WTC11 (cell line): ENCODE data around the gene MBP.

Experiments used
- TCF7 ChIP-seq: sonication (generic); formaldehyde crosslinking; IDR thresholded peaks from 2 replicates; pipeline ENCODE4 v1.8.0; 2022; ENCODE audit warnings: mild to moderate bottlenecking, low read depth, missing genetic modification reagents, moderate library complexity
- TF ChIP-seq, protein P1 (sequence below): fragments of 250-450 bp; sonication (Bioruptor Pico); IDR thresholded peaks from 2 replicates; pipeline ENCODE4 v1.9.0; 2021; ENCODE audit warnings: moderate library complexity, mild to moderate bottlenecking, inconsistent platforms, borderline replicate concordance

- TF ChIP-seq TCF7 (CRISPR knock-in tag), result no peak
- TF ChIP-seq, protein P1, sequence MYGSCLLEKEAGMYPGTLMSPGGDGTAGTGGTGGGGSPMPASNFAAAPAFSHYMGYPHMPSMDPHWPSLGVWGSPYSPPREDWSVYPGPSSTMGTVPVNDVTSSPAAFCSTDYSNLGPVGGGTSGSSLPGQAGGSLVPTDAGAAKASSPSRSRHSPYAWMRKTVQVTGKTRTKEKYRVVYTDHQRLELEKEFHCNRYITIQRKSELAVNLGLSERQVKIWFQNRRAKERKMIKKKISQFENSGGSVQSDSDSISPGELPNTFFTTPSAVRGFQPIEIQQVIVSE (CRISPR knock-in tag), result no peak
Measured at GRCh38 chr18:76992226-76993084, 140.1 kb downstream of the MBP start.
